GM18520 (cell line): Measurements from ENCODE around the gene C13orf46.
"Not testable (repeated sequence)": the region's sequence is repeated elsewhere in the genome, so short reads cannot be mapped to it uniquely, and the experiment has no call there.

Source experiments
- ATAC-seq: cut with Tn5 transposase; IDR thresholded peaks from one replicate; pipeline ENCODE4 v1.9.1; 2021; ENCODE audit not compliant: unreplicated experiment

Gene C13orf46

DNA sequence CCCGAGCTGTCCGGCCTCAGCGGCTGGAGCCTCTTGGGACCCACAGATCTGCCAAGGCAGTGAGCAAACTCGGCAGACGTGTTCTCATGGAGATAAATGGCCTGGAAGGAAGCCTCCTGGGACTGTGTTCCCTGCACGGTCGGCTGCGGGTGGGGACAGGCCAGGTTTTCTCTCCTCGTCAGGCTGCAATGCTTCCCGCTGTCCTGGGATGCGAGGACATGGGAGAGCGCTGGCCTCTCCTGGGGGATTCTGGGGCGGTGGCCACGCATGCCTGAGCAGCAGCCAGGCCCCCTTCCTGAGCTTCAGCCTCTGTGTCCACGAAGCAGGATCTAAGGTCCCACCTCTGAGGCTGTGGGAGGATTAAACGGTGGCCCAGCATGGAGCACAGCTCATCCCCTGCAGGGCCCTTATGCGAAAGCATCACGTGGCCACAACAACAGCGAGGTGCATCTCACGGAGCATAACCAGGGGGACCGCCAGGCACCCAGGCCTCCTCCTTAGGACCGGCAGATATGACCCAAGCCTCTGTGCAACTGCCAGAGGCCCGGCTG is 21.2 kb upstream of the C13orf46 start:
- no peak for ATAC-seq

- ATAC-seq = no peak
These were observed 18.6 kb upstream of the C13orf46 start for GRCh38 chr13:113992276-113993005.

GRCh38 chr13:113991676-113992179 is 17.9 kb upstream of the C13orf46 start:
- ATAC-seq = no peak

GRCh38 chr13:113991191-113991669 is 17.4 kb upstream of the C13orf46 start:
- no peak for ATAC-seq

- ATAC-seq = no peak
These were observed 16.5 kb upstream of the C13orf46 start for GRCh38 chr13:113990321-113990837.

- no peak for ATAC-seq
These were observed 15.9 kb upstream of the C13orf46 start for GRCh38 chr13:113989585-113990300.

GRCh38 chr13:113988859-113989258 is 15.0 kb upstream of the C13orf46 start:
- not testable (repeated sequence) for ATAC-seq

DNA sequence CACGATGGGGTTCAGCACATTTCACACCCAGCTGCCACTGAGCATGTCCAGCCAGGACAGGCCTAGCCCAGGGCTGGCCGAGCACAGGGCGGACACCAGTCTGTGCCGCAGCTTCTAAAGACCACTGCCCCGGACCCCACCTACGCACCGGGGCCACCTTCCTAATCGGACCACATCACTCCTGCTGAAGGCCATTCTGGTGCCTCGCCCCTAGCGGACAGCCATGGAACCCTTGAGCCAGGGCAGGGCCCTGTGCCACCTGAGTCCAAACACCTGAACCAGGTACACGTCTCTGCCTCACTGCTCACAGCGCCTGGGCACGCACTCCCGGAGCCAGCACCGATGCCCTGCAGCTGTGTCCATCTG is 8.4 kb upstream of the C13orf46 start:
- ATAC-seq = no peak

GRCh38 chr13:113981611-113982295 is 7.9 kb upstream of the C13orf46 start:
- no peak for ATAC-seq

- ATAC-seq = no peak
These were observed 7.3 kb upstream of the C13orf46 start for GRCh38 chr13:113981194-113981605.

DNA sequence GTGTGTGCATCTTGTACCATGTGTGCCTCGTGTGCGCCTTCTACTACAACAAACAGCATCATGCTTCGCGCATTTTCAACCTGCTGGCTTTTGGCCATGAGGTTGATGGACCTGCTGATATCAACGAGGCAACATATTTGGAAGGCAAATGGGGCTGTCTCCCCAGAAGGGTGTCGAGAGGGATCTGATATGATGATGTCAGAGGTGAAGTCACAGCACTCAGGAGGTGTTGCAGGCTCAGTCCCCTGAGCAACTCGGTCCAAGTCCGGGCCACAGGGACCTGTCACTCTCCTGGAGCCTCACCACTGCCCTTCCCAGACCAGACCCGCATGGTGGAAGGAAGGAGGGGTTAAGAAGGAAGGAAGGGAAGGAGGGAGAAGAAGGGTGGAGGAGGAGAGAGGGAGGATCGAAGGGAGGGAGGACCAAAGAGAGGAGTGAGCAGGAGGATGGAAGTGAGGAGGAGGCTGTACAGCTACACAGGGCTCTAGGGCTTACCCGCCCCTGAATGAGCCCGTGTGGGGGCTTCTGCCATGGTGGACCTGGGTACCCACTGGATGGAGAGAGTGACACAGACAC is 6.7 kb upstream of the C13orf46 start:
- no peak for ATAC-seq

DNA sequence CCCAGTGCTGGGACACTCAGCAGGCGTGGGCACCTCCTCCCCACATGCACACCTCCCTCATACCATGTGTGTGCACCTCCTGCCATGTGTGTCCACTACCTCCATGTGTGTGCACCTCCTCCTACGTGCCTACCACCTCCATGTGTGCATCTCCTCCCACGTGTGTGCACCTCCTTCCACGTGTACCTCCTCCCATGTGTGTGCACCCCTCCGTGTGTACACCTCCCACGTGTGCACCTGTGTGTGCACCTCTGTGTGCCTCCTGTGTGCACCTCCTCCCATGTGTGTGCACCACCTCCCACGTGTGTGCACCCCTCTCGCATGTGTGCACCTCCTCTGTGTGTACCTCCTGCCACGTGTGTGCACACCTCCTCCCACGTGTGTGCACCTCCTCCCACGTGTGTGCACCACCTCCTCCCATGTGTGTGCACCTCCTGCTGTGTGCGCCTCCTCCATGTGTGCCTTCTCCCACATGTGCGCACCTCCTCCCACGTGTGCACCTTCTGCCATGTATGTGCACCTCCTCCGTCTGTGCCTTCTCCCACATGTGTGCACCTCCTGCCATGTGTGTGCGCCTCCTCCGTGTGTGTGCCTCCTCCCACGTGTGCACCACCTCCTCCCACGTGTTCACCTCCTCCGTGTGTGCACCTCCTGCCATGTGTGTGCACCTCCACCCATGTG is 6.1 kb upstream of the C13orf46 start:
- ATAC-seq = no peak

DNA sequence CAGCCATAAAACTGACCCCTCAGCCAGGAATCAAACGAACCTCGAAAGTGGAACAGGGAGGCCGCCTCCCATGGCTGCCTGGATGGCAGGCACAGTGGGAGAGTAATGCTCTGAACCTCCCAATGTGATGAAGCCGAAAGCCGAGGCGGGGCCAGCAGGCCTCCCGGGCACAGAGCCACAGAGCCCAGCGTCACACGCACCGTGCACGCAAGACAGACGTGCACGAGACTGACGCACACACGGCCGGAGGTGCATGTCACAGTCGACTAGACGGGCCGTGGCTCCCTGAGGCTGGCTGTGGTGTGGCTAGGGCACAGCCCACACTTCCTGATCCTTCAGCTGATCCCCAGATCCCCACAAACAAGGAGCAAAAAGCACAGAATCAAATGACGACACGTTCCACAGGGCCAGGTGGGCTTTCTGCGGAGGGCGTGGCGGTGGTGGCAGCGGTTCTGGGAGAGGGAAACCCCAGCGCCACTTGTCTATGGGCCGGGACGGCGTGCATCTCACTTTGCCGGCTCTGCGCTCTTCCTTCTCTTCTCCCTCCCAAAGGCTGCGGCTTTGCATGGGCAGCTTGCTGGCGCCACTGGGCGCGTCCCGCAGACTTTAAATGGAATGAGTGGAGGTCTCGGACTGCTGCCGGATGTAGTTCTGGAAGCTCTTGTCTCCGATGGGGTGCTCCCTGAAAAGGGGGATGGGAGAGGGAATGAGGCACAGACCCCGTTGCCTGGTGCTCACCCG is 5.0 kb upstream of the C13orf46 start:
- no peak for ATAC-seq

DNA sequence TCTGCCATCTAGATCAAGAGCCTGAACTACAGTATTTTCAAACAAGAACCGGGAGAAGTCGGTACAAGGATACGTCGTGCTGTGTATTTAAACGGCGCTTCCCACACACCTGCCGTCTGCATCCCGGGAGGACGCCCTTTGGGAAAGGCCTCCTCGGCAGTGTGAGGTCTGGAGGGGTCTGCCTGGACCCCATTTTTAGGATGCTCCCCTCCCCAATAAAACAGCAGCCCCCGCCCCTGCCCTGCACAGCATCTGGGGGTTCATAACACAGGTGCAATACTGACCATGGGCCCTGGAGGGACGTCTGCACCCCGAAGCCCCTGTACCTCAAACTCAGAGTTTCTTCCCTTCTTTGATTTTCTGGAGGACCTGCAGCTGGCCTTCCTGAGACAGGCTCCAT is 4.1 kb upstream of the C13orf46 start:
- ATAC-seq = no peak

DNA sequence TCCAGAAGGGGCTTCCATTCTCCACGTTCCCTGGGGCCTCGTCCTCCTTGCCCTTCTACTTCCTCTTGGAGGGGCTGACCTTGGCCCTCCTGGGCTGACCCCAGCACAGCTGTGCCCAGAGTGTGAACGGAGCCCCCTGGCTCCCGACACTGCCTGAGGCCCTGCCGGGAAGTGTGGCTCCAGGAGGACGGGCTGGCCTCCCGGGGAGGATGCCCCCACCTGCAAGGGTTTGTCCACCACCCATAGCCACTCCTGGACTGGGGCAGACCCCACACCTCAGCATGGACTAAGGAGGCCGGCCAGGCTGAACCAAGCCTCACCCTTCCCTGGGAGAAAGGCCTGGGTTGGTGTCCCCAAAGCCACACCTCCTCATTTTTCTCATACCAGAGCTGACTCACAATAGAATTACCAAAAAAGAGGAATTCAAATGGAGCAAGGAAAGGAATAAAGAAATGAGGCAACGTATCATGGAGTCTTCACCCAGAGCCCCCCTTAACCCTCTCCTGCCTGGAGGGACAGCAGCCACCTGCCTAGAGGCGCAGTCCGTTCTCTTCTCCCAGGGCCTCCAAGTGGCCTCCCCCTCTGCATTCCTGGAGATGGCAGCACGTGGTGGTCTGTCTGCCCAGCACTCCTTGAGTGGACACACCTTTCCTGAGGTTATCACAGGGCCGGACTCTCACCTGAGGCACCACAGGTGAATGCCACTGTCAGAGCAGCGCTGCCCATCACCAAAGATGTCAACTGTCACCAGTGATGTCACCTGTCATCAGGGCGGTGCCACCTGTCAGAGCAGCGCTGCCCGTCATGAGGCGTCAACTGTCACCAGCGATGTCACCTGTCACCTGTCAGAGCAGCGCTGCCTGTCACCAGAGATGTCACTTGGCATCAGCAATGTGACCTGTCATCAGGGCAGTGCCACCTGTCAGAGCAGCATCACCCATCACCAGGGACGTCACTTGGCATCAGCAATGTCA is 3.1 kb upstream of the C13orf46 start:
- no peak for ATAC-seq

DNA sequence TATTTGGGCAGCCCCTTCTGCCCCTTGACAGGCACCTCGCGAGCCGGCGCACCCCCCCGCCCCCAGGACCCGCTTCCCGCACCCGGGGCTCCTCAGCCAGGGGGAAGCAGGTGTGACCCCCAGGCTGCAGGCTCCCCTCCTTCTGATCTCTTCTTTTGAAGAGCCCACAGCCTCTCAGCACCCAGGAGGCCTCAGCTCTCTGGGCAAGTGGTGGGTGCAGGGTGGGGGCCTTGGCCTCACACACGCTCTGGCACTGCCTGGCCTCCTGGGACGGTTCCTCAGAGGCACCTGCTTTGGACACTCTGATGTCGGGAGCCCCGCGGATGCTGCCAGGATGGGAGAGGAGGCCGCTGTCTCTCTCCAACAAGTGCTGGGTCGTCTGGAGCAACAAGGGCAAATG is 1.5 kb upstream of the C13orf46 start:
- ATAC-seq = no peak

GRCh38 chr13:113974304-113975281 is 717 bp upstream of the C13orf46 start:
- no peak for ATAC-seq
